H9 (cell line): ENCODE results near the gene NUCB2. TPM values are rescaled to one million over a fixed set of nuclear protein-coding genes. Genes with fewer than 3 reads are reported as not detected.

Experiments
- DNase-seq: peaks from one replicate; pipeline ENCODE4 v3.0.0-alpha.2; 2017
- H2AFZ ChIP-seq: one replicate; pipeline ENCODE4 v1.6.1; 2013; ENCODE audit warnings: mild to moderate bottlenecking, low read length, control low read depth, moderate library complexity
- H2AK5ac ChIP-seq: 2 replicates; pipeline ENCODE4 v1.6.1; 2013; ENCODE audit warnings: low read length, control low read depth, mixed read lengths; ENCODE audit not compliant: insufficient read length
- H2BK120ac ChIP-seq: one replicate; pipeline ENCODE4 v1.6.1; 2013; ENCODE audit warnings: low read depth, mild to moderate bottlenecking, low read length, control low read depth, inconsistent platforms; ENCODE audit not compliant: poor library complexity, severe bottlenecking
- H2BK12ac ChIP-seq: 2 replicates; pipeline ENCODE4 v1.6.1; 2013; ENCODE audit warnings: low read length, control low read depth, mixed read lengths, low read depth; ENCODE audit not compliant: insufficient read length
- H2BK15ac ChIP-seq: 2 replicates; pipeline ENCODE4 v1.6.1; 2013; ENCODE audit warnings: low read depth, low read length, control low read depth
- H2BK20ac ChIP-seq: one replicate; pipeline ENCODE4 v1.6.1; 2013; ENCODE audit warnings: low read depth, mild to moderate bottlenecking, low read length, control low read depth, inconsistent platforms; ENCODE audit not compliant: poor library complexity, severe bottlenecking
- H2BK5ac ChIP-seq: 2 replicates; pipeline ENCODE4 v1.6.1; 2013; ENCODE audit warnings: low read length, control low read depth, mixed read lengths; ENCODE audit not compliant: insufficient read length
- H3K14ac ChIP-seq: 2 replicates; pipeline ENCODE4 v1.6.1; 2013; ENCODE audit warnings: low read length, control low read depth; ENCODE audit not compliant: insufficient read depth
- H3K18ac ChIP-seq: 2 replicates; pipeline ENCODE4 v1.6.1; 2013; ENCODE audit warnings: low read depth, mild to moderate bottlenecking, mixed read lengths, low read length, control low read depth; ENCODE audit not compliant: insufficient read length
- H3K23ac ChIP-seq: 2 replicates; pipeline ENCODE4 v1.6.1; 2013; ENCODE audit warnings: low read length, control low read depth, mixed read lengths, low read depth; ENCODE audit not compliant: insufficient read length
- H3K23me2 ChIP-seq: 2 replicates; pipeline ENCODE4 v1.6.1; 2013; ENCODE audit warnings: low read depth, mild to moderate bottlenecking, mixed read lengths, low read length, control low read depth; ENCODE audit not compliant: insufficient read length, poor library complexity, severe bottlenecking
- H3K27ac ChIP-seq: 2 replicates; pipeline ENCODE4 v1.5.1; 2013; ENCODE audit warnings: low read length, control low read depth, mixed read lengths, low read depth; ENCODE audit not compliant: insufficient read length
- H3K27me3 ChIP-seq: 2 replicates; pipeline ENCODE4 v1.6.1; 2013; ENCODE audit warnings: low read length, control low read depth, inconsistent platforms; ENCODE audit not compliant: insufficient read depth
- H3K4ac ChIP-seq: 2 replicates; pipeline ENCODE4 v1.6.1; 2013; ENCODE audit warnings: low read depth, mild to moderate bottlenecking, control low read depth, inconsistent platforms, low read length, moderate library complexity
- H3K4me1 ChIP-seq: 2 replicates; pipeline ENCODE4 v1.6.1; 2013; ENCODE audit warnings: low read length, control low read depth, inconsistent platforms; ENCODE audit not compliant: insufficient read depth
- H3K4me2 ChIP-seq: 2 replicates; pipeline ENCODE4 v1.6.1; 2013; ENCODE audit warnings: low read length, control low read depth, mixed read lengths; ENCODE audit not compliant: insufficient read length, insufficient read depth
- H3K56ac ChIP-seq: 2 replicates; pipeline ENCODE4 v1.6.1; 2013; ENCODE audit warnings: low read depth, mild to moderate bottlenecking, mixed read lengths, low read length, control low read depth; ENCODE audit not compliant: insufficient read length
- H3K79me1 ChIP-seq: 2 replicates; pipeline ENCODE4 v1.6.1; 2013; ENCODE audit warnings: low read depth, mild to moderate bottlenecking, moderate library complexity, low read length, control low read depth, inconsistent platforms; ENCODE audit not compliant: insufficient read depth, poor library complexity, severe bottlenecking
- H3K79me2 ChIP-seq: 2 replicates; pipeline ENCODE4 v1.6.1; 2013; ENCODE audit warnings: low read length, control low read depth, inconsistent platforms; ENCODE audit not compliant: insufficient read depth
- H3K9ac ChIP-seq: 2 replicates; pipeline ENCODE4 v1.6.1; 2013; ENCODE audit warnings: low read length, control low read depth, mixed read lengths; ENCODE audit not compliant: insufficient read length; ENCODE audit errors: extremely low read depth
- H3K9me3 ChIP-seq: one replicate; pipeline ENCODE4 v1.6.1; 2013; ENCODE audit warnings: low read depth, low read length, inconsistent platforms; ENCODE audit not compliant: control insufficient read depth
- H3T11ph ChIP-seq: one replicate; pipeline ENCODE4 v1.6.1; 2013; ENCODE audit warnings: mild to moderate bottlenecking, low read length, control low read depth, inconsistent platforms
- H4K20me1 ChIP-seq: one replicate; pipeline ENCODE4 v1.6.1; 2013; ENCODE audit not compliant: control insufficient read depth, insufficient read length, insufficient read depth
- H4K5ac ChIP-seq: 2 replicates; pipeline ENCODE4 v1.6.1; 2013; ENCODE audit warnings: low read depth, mild to moderate bottlenecking, mixed read lengths, low read length, control low read depth; ENCODE audit not compliant: insufficient read length
- H4K8ac ChIP-seq: replicated peaks from 2 replicates; pipeline ENCODE4 v1.6.1; 2013; ENCODE audit warnings: low read length, control low read depth, mixed read lengths, low read depth; ENCODE audit not compliant: insufficient read length
- H4K91ac ChIP-seq: 2 replicates; pipeline ENCODE4 v1.6.1; 2013; ENCODE audit warnings: low read depth, mild to moderate bottlenecking, moderate library complexity, mixed read lengths, low read length, control low read depth; ENCODE audit not compliant: insufficient read length
- H3K27ac Mint-ChIP-seq, 3 experiments: 2 replicates in 2 of 3; 3 replicates in 1 of 3; pipeline ENCODE4 v1.8.0; 2020 to 2021; ENCODE audit warnings: mixed read lengths in 3 of 3, mild to moderate bottlenecking in 1 of 3, moderate library complexity in 1 of 3
- H3K27me3 Mint-ChIP-seq: 2 replicates; pipeline ENCODE4 v1.8.0; 2021; ENCODE audit warnings: low read depth, mild to moderate bottlenecking, moderate library complexity, mixed read lengths
- H3K36me3 Mint-ChIP-seq, 3 experiments: 2 replicates in 2 of 3; 3 replicates in 1 of 3; pipeline ENCODE4 v1.8.0; 2020 to 2021; ENCODE audit warnings: low read depth in 3 of 3, mixed read lengths in 3 of 3; ENCODE audit not compliant: insufficient read depth in 1 of 3
- H3K4me1 Mint-ChIP-seq, 2 experiments: 2 replicates each; pipeline ENCODE4 v1.8.0; 2020; ENCODE audit warnings: mixed read lengths in 2 of 2
- H3K4me3 Mint-ChIP-seq, 2 experiments: 2 replicates in 1 of 2; 3 replicates in 1 of 2; pipeline ENCODE4 v1.8.0; 2020 to 2021; ENCODE audit warnings: mild to moderate bottlenecking in 2 of 2, mixed read lengths in 2 of 2, moderate library complexity in 1 of 2
- H3K9me3 Mint-ChIP-seq, 2 experiments: 2 replicates in 1 of 2; 3 replicates in 1 of 2; pipeline ENCODE4 v1.8.0; 2020; ENCODE audit warnings: mild to moderate bottlenecking in 2 of 2, mixed read lengths in 2 of 2, moderate library complexity in 1 of 2
- CTCF ChIP-seq: fragments of 200-600 bp; sonication (generic); conservative IDR thresholded peaks from 3 replicates; pipeline ENCODE4 v1.8.0; 2021; ENCODE audit warnings: antibody characterized with exemption, mild to moderate bottlenecking
- WGBS: extraction: QIAGEN DNeasy Blood & Tissue Kit; methylation state at CpG from one replicate; pipeline ENCODE4 v1.1.7; 2013; ENCODE audit warnings: missing lambda C conversion rate, low lambda C conversion rate, mixed read lengths; ENCODE audit not compliant: insufficient read length; ENCODE audit errors: extremely low coverage; 5-methylcytosine and 5-hydroxymethylcytosine counted together
- total RNA-seq: library from RNA; stranded (reverse); gene quantifications from 2 replicates; pipeline ENCODE4 v1.2.1, GENCODE V29; 2021

The NUCB2 gene
- total RNA-seq, 1 experiment from 2014 or later, result 29.1 TPM

- Histone ChIP-seq H2BK15ac (no peak overlapping the region), H4K20me1 (no peaks in the 10 kb centered on the region), H3K27me3 (no peaks in the 10 kb centered on the region), H3K27ac (no peak overlapping the region), H2BK12ac (no peak overlapping the region), H2BK20ac (no peak overlapping the region), H3K4ac (no peak overlapping the region), H2BK5ac (no peak overlapping the region), H2AFZ (no peak overlapping the region), H3K56ac (no peak overlapping the region), H3K14ac (no peak overlapping the region), H4K8ac (no peak overlapping the region), H3K4me1 (no peaks in the 10 kb centered on the region), H2AK5ac (no peak overlapping the region), H3K79me1 (no peaks in the 10 kb centered on the region), H3K9me3 (no peaks in the 10 kb centered on the region), H3T11ph (no peak overlapping the region), H4K91ac (no peak overlapping the region), H4K5ac (no peak overlapping the region), H3K9ac (no peak overlapping the region), H3K4me2 (no peak overlapping the region), H3K79me2 (no peaks in the 10 kb centered on the region), H3K18ac (no peak overlapping the region), H3K23ac (no peak overlapping the region), H3K23me2 (no peaks in the 10 kb centered on the region), H2BK120ac (no peak overlapping the region)
- Mint-ChIP-seq H3K4me3 (no peak overlapping the region), H3K36me3 (no peaks in the 10 kb centered on the region), H3K9me3 (no peaks in the 10 kb centered on the region), H3K27ac (no peak overlapping the region), H3K27me3 (no peaks in the 10 kb centered on the region), H3K4me1 (no peaks in the 10 kb centered on the region)
- WGBS, result no CpG with 5 or more reads among the region's 1 CpG
- no peak for TF ChIP-seq CTCF
- DNase-seq, result no peak
These were observed 38.4 kb downstream of the NUCB2 start for GRCh38 chr11:17314904-17315426.
